ENCODE results near the gene SYNGR4. TPM values are rescaled to one million over a fixed set of nuclear protein-coding genes. Genes with fewer than 3 reads are reported as not detected.

Gene SYNGR4
- total RNA-seq, 4 donors from 2014 or later = not detected

DNA sequence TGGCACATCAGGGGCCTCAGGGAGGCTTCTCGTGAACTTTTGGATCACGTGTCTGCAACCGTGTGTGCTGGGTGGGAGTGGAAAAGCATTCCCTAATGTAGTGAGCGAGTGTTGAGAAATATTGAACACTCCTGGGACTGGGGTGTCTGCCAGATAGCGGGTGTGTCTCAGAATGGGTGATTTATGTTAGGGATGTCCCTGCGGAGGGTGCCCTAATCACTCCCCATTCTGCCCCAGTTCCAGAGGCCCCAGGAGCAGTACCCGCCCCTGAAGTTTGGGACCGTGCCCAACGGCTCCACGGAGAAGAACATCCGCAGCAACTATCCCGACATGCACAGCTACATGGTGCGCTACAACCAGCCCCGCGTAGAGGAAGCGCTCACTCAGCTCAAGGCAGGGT, 57.4 kb downstream of the SYNGR4 start:
- no peaks in the 10 kb centered on the region for H3K4me1 ChIP-seq
- intact Hi-C loops (cut with DNase I; ENCODE audit: low total_unique reads) = no loop called here
- no peak overlapping the region for H3K4me3 ChIP-seq
- ATAC-seq (peak in 1 of 2 donors; percentile 30), DNase-seq (no peak)
- H3K36me3 ChIP-seq = no peaks in the 10 kb centered on the region
- TF ChIP-seq, protein P1, sequence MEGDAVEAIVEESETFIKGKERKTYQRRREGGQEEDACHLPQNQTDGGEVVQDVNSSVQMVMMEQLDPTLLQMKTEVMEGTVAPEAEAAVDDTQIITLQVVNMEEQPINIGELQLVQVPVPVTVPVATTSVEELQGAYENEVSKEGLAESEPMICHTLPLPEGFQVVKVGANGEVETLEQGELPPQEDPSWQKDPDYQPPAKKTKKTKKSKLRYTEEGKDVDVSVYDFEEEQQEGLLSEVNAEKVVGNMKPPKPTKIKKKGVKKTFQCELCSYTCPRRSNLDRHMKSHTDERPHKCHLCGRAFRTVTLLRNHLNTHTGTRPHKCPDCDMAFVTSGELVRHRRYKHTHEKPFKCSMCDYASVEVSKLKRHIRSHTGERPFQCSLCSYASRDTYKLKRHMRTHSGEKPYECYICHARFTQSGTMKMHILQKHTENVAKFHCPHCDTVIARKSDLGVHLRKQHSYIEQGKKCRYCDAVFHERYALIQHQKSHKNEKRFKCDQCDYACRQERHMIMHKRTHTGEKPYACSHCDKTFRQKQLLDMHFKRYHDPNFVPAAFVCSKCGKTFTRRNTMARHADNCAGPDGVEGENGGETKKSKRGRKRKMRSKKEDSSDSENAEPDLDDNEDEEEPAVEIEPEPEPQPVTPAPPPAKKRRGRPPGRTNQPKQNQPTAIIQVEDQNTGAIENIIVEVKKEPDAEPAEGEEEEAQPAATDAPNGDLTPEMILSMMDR (IDR thresholded peaks at IDR 0.05 in 4 of 5, conservative IDR thresholded peaks at IDR 0.05 in 1 of 5) = no peak
- TF ChIP-seq POLR2A (IDR thresholded peaks at IDR 0.05) = no peak
- in situ Hi-C loops (cut with MboI; ENCODE audit: low sequenced_read_pairs in 4 of 4) = no loop called here
- H3K27me3 ChIP-seq = peaks cover 3 to 7% (median 5%) of the 10 kb centered on the region in 3 donors
- H3K9me3 ChIP-seq = no peaks in the 10 kb centered on the region
- H3K27ac ChIP-seq = no peak overlapping the region

DNA sequence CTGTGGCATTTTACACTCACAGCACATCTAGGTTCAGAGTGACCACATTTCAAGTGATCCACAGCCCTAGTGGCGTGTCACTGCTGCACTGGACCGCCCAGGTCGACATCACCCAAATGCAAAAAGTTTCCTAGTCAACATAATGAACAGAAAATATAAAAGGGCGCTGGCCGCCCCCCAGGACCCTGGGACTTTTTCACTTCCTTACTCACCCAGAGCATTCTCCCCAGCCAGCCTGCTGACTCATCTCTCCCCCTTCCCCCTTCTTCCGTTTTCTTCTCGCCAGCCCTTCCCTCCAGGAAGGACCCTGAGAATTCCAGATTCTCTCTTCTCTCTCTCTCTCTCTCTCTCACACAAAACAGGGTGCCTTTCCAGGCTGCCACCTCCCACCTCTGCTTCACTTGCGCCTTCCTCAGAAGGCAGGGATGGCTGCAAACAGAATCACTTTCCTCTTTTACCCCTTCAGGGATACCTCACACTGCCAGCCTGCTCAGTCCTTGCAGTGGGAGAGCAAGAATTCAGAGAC, 60.6 kb downstream of the SYNGR4 start:
- no peaks in the 10 kb centered on the region for H3K27me3 ChIP-seq
- no peaks in the 10 kb centered on the region for H3K4me1 ChIP-seq
- in situ Hi-C loops (cut with MboI; ENCODE audit: low sequenced_read_pairs in 4 of 4) (no loop called here), intact Hi-C loops (cut with DNase I; ENCODE audit: low total_unique reads) (no loop called here)
- H3K4me3 ChIP-seq = no peak overlapping the region
- ATAC-seq (no peak), DNase-seq (no peak)
- no peak overlapping the region for H3K27ac ChIP-seq
- no peaks in the 10 kb centered on the region for H3K36me3 ChIP-seq
- H3K9me3 ChIP-seq = no peaks in the 10 kb centered on the region
- no peak for TF ChIP-seq POLR2A (IDR thresholded peaks at IDR 0.05)
- TF ChIP-seq, protein P1 (IDR thresholded peaks at IDR 0.05 in 4 of 5, conservative IDR thresholded peaks at IDR 0.05 in 1 of 5) = no peak

Other genes with a start within 250 kb of the SYNGR4 start
- 1 to 10 TPM; 3.7 to 9.2 (median 7.1) TPM for gene LIG1, start 194.0 kb upstream of the SYNGR4 start, total RNA-seq
- gene ZSWIM9, start 193.7 kb upstream of the SYNGR4 start, total RNA-seq = 1 to 10 TPM; 1.6 to 8.4 (median 2.8) TPM
- gene CARD8, start 108.5 kb upstream of the SYNGR4 start, total RNA-seq = 10 to 100 TPM; 15.7 to 23.3 (median 20.2) TPM
- gene ZNF114, start 94.3 kb upstream of the SYNGR4 start, total RNA-seq = under 1 TPM in 1 of 4 donors, not detected in 3; 0.36 TPM
- 10 to 100 TPM in 2 of 4 donors, 1 to 10 TPM in 2; 3.8 to 15.3 (median 9.4) TPM for gene EMP3, start 38.8 kb upstream of the SYNGR4 start, total RNA-seq
- 10 to 100 TPM; 28.8 to 42.3 (median 40.7) TPM for gene TMEM143, start 427 bp upstream of the SYNGR4 start, total RNA-seq
- 10 to 100 TPM; 44.9 to 64.7 (median 54.0) TPM for gene KDELR1, start 27.2 kb downstream of the SYNGR4 start, total RNA-seq
- gene GRIN2D, start 29.3 kb downstream of the SYNGR4 start, total RNA-seq = under 1 TPM in 3 of 4 donors, not detected in 1; 0.07 to 0.27 (median 0.09) TPM
- gene GRWD1, start 81.6 kb downstream of the SYNGR4 start, total RNA-seq = 10 to 100 TPM; 27.8 to 36.0 (median 31.2) TPM
- gene KCNJ14, start 91.2 kb downstream of the SYNGR4 start, total RNA-seq = 1 to 10 TPM in 2 of 4 donors, under 1 TPM in 2; 0.19 to 1.9 (median 0.92) TPM
- 10 to 100 TPM; 24.3 to 35.2 (median 26.9) TPM for gene CYTH2, start 105.0 kb downstream of the SYNGR4 start, total RNA-seq
- not detected for gene LMTK3, start 147.5 kb downstream of the SYNGR4 start, total RNA-seq
- not detected for gene SULT2B1, start 187.8 kb downstream of the SYNGR4 start, total RNA-seq
- not detected for gene SPACA4, start 242.4 kb downstream of the SYNGR4 start, total RNA-seq